HEK293 (cell line): Measurements from ENCODE around the gene UBE2D2.

Experiments used
- CTCF ChIA-PET: fragments of 350-600 bp; formaldehyde crosslinking; extraction: SDS; loops from one replicate; lab custom pipeline; 2021; ENCODE audit warnings: antibody characterized with exemption; lab: Yijun Ruan, JAX
- POLR2A ChIA-PET: fragments of 300-600 bp; formaldehyde crosslinking; extraction: SDS; loops from one replicate; lab custom pipeline; 2020; ENCODE audit warnings: antibody characterized with exemption, inconsistent platforms; lab: Yijun Ruan, JAX
- H3K27ac ChIP-seq: fragments of 200-500 bp; sonication (Bioruptor generic); 2 replicates; pipeline ENCODE4 v1.5.1; 2014; ENCODE audit warnings: low read depth, low read length, control low read depth, inconsistent platforms; ENCODE audit errors: extremely low read depth
- H3K36me3 ChIP-seq, 2 experiments: fragments of 200-500 bp in 1 of 2; sonication (Bioruptor generic) in 1 of 2; 1 replicate in 1 of 2; 2 replicates in 1 of 2; pipeline ENCODE4 v1.5.1; 2014 to 2017; ENCODE audit warnings: inconsistent platforms in 2 of 2, low read length in 2 of 2; ENCODE audit not compliant: control insufficient read depth in 2 of 2, insufficient read depth in 1 of 2
- H3K4me1 ChIP-seq: fragments of 200-500 bp; sonication (Bioruptor generic); 2 replicates; pipeline ENCODE4 v1.5.1; 2014; ENCODE audit warnings: mild to moderate bottlenecking, low read length, inconsistent platforms; ENCODE audit not compliant: control insufficient read depth, insufficient read depth
- H3K4me3 ChIP-seq: 2 replicates; pipeline ENCODE4 v1.5.1; 2011; ENCODE audit warnings: low read depth, mild to moderate bottlenecking, control low read depth, low read length, moderate library complexity
- H3K9me3 ChIP-seq: fragments of 200-500 bp; sonication (Bioruptor generic); 2 replicates; pipeline ENCODE4 v1.5.1; 2014; ENCODE audit warnings: low read depth, low read length, inconsistent platforms; ENCODE audit not compliant: control insufficient read depth, insufficient read depth
- KLF9 ChIP-seq: fragments of 450-650 bp; formaldehyde crosslinking; IDR thresholded peaks from 2 replicates; pipeline ENCODE4 v1.5.1; 2016; ENCODE audit warnings: missing biosample characterization, missing genetic modification characterization, low read depth
- PRDM1 ChIP-seq: fragments of 450-650 bp; formaldehyde crosslinking; IDR thresholded peaks from 2 replicates; pipeline ENCODE4; 2016; ENCODE audit warnings: missing biosample characterization, missing genetic modification characterization
- SALL2 ChIP-seq: fragments of 450-650 bp; formaldehyde crosslinking; IDR thresholded peaks from 2 replicates; pipeline ENCODE4 v1.5.0; 2017; ENCODE audit warnings: missing biosample characterization, mild to moderate bottlenecking, missing genetic modification characterization, borderline replicate concordance
- WT1 ChIP-seq: fragments of 450-650 bp; formaldehyde crosslinking; IDR thresholded peaks from 2 replicates; pipeline ENCODE4 v1.5.1; 2016; ENCODE audit warnings: missing biosample characterization, missing genetic modification characterization
- ZFP3 ChIP-seq: fragments of 450-650 bp; formaldehyde crosslinking; IDR thresholded peaks from 2 replicates; pipeline ENCODE4 v1.5.1; 2016; ENCODE audit warnings: low read depth, missing biosample characterization, missing genetic modification characterization
- ZNF146 ChIP-seq: fragments of 450-650 bp; formaldehyde crosslinking; IDR thresholded peaks from 2 replicates; pipeline ENCODE4 v1.5.1; 2016; ENCODE audit warnings: missing biosample characterization, missing genetic modification characterization
- ZNF23 ChIP-seq: fragments of 450-650 bp; formaldehyde crosslinking; IDR thresholded peaks from 2 replicates; pipeline ENCODE4 v1.5.1; 2016; ENCODE audit warnings: missing biosample characterization, missing genetic modification characterization, borderline replicate concordance
- ZNF292 ChIP-seq: fragments of 450-650 bp; formaldehyde crosslinking; IDR thresholded peaks from 2 replicates; pipeline ENCODE4 v1.5.1; 2016; ENCODE audit warnings: low read depth, missing biosample characterization, missing genetic modification characterization, borderline replicate concordance
- ZNF701 ChIP-seq: fragments of 450-650 bp; formaldehyde crosslinking; IDR thresholded peaks from 2 replicates; pipeline ENCODE4 v1.5.1; 2016; ENCODE audit warnings: missing biosample characterization, missing genetic modification characterization
- ZNF830 ChIP-seq: fragments of 450-650 bp; IDR thresholded peaks from 2 replicates; pipeline ENCODE4 v1.5.0; 2018; ENCODE audit warnings: missing biosample characterization, missing genetic modification characterization, low read depth, mild to moderate bottlenecking, moderate library complexity
- TF ChIP-seq, protein P1 (sequence below): fragments of 450-650 bp; formaldehyde crosslinking; IDR thresholded peaks from 2 replicates; pipeline ENCODE4 v1.5.1; 2016; ENCODE audit warnings: missing biosample characterization, missing genetic modification characterization
- TF ChIP-seq, protein P2 (sequence below): fragments of 450-650 bp; formaldehyde crosslinking; IDR thresholded peaks from 2 replicates; pipeline ENCODE4 v1.5.1; 2017; ENCODE audit warnings: missing biosample characterization, missing genetic modification characterization

Gene UBE2D2

GRCh38 chr5:139675825-139676224 lies 114.7 kb downstream of the UBE2D2 start:
- ChIA-PET POLR2A (interaction anchor here (0.5 to 1.2 kb wide), 3 partner anchors 28 to 513 kb away, joined by 3 to 6 read pairs (median 3); partner anchors contain the start of gene CXXC5), CTCF (interaction anchor here (0.6 to 0.7 kb wide), 2 partner anchors 34 to 90 kb away, joined by 3 read pairs; no protein-coding TSS in a partner anchor)
- Histone ChIP-seq H3K36me3 (peaks cover 0 to 2% of the 10 kb centered on the region in 2 experiments; a peak in 1 of 3 replicates), H3K4me3 (no peak overlapping the region), H3K27ac (no peak overlapping the region), H3K4me1 (no peaks in the 10 kb centered on the region), H3K9me3 (no peaks in the 10 kb centered on the region)
- TF ChIP-seq WT1 (tag by site-specific recombination): peak; percentile 38; the same call in 1 of the 2 replicates
- TF ChIP-seq, protein P1, sequence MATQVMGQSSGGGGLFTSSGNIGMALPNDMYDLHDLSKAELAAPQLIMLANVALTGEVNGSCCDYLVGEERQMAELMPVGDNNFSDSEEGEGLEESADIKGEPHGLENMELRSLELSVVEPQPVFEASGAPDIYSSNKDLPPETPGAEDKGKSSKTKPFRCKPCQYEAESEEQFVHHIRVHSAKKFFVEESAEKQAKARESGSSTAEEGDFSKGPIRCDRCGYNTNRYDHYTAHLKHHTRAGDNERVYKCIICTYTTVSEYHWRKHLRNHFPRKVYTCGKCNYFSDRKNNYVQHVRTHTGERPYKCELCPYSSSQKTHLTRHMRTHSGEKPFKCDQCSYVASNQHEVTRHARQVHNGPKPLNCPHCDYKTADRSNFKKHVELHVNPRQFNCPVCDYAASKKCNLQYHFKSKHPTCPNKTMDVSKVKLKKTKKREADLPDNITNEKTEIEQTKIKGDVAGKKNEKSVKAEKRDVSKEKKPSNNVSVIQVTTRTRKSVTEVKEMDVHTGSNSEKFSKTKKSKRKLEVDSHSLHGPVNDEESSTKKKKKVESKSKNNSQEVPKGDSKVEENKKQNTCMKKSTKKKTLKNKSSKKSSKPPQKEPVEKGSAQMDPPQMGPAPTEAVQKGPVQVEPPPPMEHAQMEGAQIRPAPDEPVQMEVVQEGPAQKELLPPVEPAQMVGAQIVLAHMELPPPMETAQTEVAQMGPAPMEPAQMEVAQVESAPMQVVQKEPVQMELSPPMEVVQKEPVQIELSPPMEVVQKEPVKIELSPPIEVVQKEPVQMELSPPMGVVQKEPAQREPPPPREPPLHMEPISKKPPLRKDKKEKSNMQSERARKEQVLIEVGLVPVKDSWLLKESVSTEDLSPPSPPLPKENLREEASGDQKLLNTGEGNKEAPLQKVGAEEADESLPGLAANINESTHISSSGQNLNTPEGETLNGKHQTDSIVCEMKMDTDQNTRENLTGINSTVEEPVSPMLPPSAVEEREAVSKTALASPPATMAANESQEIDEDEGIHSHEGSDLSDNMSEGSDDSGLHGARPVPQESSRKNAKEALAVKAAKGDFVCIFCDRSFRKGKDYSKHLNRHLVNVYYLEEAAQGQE (tag by site-specific recombination): no peak

GRCh38 chr5:139676406-139676805 lies 115.3 kb downstream of the UBE2D2 start:
- ChIA-PET POLR2A (interaction anchor here (1.2 kb wide), 1 partner anchor 28 kb away, joined by 3 read pairs; the partner anchor contains the start of gene CXXC5), CTCF (no interaction called here)
- Histone ChIP-seq H3K4me1 (no peaks in the 10 kb centered on the region), H3K36me3 (peaks cover 0 to 8% of the 10 kb centered on the region in 2 experiments; a peak in 1 of 3 replicates), H3K9me3 (no peaks in the 10 kb centered on the region), H3K4me3 (no peak overlapping the region), H3K27ac (no peak overlapping the region)
- TF ChIP-seq ZNF292 (tag by site-specific recombination) (no peak), WT1 (tag by site-specific recombination) (peak; percentile 49)

- H3K27ac ChIP-seq: no peak overlapping the region
- CTCF ChIA-PET: interaction anchor here (1.2 kb wide), 1 partner anchor 88 kb away, joined by 4 read pairs; no protein-coding TSS in a partner anchor
Measured at GRCh38 chr5:139676951-139677735, 116.0 kb downstream of the UBE2D2 start.

More at GRCh38 chr5:139676951-139677735, 116.0 kb downstream of the UBE2D2 start:
- POLR2A ChIA-PET: interaction anchor here (0.5 kb wide), 1 partner anchor 11 kb away, joined by 4 read pairs; no protein-coding TSS in a partner anchor
- no peaks in the 10 kb centered on the region for H3K4me1 ChIP-seq
- H3K4me3 ChIP-seq: no peak overlapping the region
- H3K9me3 ChIP-seq: no peaks in the 10 kb centered on the region
- TF ChIP-seq PRDM1 (tag by site-specific recombination) (no peak), ZNF830 (tag by site-specific recombination) (no peak), ZNF146 (tag by site-specific recombination) (no peak), ZNF701 (tag by site-specific recombination) (no peak), KLF9 (tag by site-specific recombination) (no peak), ZFP3 (tag by site-specific recombination) (no peak), ZNF23 (tag by site-specific recombination) (no peak), SALL2 (tag by site-specific recombination) (no peak)
- TF ChIP-seq, protein P2, sequence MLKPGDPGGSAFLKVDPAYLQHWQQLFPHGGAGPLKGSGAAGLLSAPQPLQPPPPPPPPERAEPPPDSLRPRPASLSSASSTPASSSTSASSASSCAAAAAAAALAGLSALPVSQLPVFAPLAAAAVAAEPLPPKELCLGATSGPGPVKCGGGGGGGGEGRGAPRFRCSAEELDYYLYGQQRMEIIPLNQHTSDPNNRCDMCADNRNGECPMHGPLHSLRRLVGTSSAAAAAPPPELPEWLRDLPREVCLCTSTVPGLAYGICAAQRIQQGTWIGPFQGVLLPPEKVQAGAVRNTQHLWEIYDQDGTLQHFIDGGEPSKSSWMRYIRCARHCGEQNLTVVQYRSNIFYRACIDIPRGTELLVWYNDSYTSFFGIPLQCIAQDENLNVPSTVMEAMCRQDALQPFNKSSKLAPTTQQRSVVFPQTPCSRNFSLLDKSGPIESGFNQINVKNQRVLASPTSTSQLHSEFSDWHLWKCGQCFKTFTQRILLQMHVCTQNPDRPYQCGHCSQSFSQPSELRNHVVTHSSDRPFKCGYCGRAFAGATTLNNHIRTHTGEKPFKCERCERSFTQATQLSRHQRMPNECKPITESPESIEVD: no peak
- H3K36me3 ChIP-seq: peaks cover 0 to 13% of the 10 kb centered on the region in 2 experiments; a peak in 1 of 3 replicates
